ENCODE measurements around the gene BBS1. TPM values are rescaled to one million over a fixed set of nuclear protein-coding genes. Genes with fewer than 3 reads are reported as not detected.
A peak's percentile ranks its signal among the peaks of the same experiment; 100 is the strongest.

Gene BBS1
- total RNA-seq, 3 donors from 2014 or later, result 51.5 to 79.5 (median 63.8) TPM

DNA sequence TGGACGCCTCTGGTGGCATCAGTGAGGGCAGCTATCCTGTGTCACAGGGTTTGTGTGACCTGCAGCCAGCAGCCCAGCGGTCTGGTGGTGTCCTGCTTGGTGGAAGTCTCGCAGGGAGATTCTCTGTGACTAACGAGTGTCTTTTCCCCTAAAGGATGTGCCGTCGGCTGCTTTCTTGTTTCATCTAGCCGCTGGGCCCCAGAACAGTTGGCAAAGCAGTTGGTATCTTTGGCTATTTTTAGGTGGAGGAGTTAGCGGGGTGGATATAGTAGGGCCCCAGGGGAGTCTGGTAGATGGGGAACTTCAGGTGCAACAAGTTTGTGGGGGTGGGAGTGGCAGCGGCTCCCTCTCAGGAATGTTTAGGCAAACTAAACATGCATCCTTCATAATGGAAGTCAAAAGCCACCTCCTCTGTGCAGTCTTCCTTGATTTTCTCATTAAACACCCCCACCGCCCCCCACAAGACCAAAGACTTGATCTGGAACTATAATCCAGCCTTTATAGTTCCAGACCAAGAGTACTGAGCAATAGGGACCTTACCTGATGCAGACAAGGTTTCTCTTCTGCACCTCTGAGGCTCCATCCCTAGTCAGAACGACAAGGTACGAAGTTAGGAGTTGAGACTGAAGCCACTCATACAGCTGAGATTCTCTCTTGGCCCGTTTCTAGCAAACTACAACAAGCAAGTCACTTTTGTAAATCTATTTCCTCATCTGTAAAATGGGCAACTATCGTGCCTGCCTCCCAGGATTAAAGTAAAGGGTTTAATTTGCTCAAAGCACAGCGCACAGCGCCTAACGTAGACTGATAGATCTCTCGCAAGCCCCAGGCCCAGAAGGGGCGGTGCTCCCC is 44.8 kb upstream of the BBS1 start:
- Histone ChIP-seq H3K4me3 (peak overlapping the region; percentile 52 to 95 (median 81)), H3K9me3 (no peaks in the 10 kb centered on the region), H3K4me1 (peaks cover 0 to 4% of the 10 kb centered on the region in 2 donors), H3K27me3 (no peaks in the 10 kb centered on the region), H3K27ac (peak overlapping the region; percentile 76 to 93), H3K36me3 (no peaks in the 10 kb centered on the region)
- DNase-seq (ENCODE audit: low spot score in 2 of 2), result no peak
- TF ChIP-seq POLR2AphosphoS5 (IDR thresholded peaks at IDR 0.05) (no peak), POLR2A (IDR thresholded peaks at IDR 0.05) (no peak), CTCF (IDR thresholded peaks at IDR 0.05) (no peak)
- intact Hi-C loops (cut with DNase I; ENCODE audit: low total_unique reads), result no loop called here

DNA sequence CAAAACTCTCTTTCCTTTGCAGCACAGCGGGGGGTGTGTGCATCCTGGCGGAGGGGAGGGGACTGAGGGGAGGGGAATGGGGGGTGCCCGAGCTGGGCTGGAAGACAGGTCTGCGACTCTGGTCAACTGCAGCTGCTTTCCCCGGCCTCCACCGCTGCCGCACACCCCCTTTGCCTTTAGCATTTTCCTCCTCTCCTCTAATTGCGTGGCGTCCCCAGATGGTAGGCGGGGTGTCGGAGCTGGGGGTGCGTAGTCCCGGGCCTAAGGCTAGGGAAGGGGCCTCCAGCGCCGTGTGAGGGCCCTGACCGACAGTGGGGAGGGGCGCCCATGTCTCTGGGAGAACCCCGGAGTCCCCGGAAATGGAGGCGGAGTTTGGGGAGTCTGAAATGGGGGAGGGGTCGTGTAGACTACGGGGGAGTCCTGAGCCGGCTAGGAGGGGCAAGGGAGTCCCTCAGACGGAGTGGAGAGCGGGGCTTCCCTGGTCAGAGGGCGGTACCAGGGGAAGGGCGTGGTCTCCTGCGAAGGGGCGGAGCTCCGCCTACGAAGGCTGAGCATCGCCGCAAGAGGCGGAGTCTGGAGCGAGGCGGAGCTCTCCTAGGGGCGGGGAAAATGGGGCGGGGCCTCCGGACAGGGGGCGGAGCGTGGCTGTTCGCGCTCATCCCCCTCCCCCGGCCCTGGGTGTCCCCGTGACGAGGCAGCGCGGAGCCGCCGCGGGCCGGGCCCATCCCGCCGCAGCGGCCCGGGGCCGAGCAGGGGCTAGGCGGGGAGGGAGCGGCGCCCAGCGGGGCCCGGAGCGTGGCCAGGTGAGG is 44.0 kb upstream of the BBS1 start, which contains the start of gene PELI3:
Gene PELI3, plus strand, starts transcription at position 681 of the 809 bp plus-strand sequence. CDS start 1,224 bp downstream, outside the sequence.
- peak within 1 kb of the TSS; percentile 76 to 93 for H3K27ac ChIP-seq
- H3K4me1 ChIP-seq, result peaks cover 0 to 4% of the 10 kb centered on the region in 2 donors
- no peaks in the 10 kb centered on the region for H3K36me3 ChIP-seq
- H3K4me3 ChIP-seq, result peak within 1 kb of the TSS; percentile 52 to 95 (median 81)
- TF ChIP-seq CTCF (IDR thresholded peaks at IDR 0.05) (no peak), POLR2A (IDR thresholded peaks at IDR 0.05) (peak; percentile 10), POLR2AphosphoS5 (IDR thresholded peaks at IDR 0.05) (no peak)
- DNase-seq (ENCODE audit: low spot score in 2 of 2), result peak; percentile 85 to 95
- no peaks in the 10 kb centered on the region for H3K27me3 ChIP-seq
- intact Hi-C loops (cut with DNase I; ENCODE audit: low total_unique reads), result no loop called here
- H3K9me3 ChIP-seq, result no peaks in the 10 kb centered on the region

DNA sequence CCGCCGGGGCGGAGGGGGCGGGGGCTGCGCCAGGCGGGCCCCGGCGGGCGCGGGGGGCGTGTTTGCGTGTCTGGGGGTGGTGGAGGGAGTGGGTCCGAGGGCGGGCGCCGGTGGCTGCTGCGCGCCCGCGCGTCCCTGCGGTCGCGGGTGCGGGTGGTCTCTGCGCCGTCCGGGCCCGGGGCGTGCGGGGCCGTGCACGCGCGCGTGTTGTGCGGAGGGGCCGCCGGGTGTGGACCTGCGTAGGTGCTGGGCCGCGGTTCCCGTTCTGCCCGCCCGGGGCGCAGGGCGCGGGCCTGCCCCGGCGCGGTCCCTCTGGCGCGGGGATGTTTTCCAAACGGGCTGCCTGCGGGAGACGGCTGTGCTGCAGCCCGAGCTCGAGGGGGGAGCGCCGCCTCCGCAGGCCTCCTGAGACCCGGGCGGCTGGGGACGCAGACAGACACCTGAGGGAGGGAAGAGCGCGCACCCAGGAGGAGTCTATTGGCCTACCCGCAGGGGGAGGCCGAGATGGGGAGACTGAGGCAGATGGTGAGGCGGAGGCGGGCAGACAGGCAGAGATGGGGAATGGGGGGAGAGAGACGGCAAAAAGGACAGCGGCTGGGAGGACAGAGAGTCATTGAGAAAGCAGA is 43.3 kb upstream of the BBS1 start:
- Histone ChIP-seq H3K27ac (peak overlapping the region; percentile 76 to 93), H3K4me3 (peak overlapping the region; percentile 52 to 95 (median 81)), H3K9me3 (no peaks in the 10 kb centered on the region), H3K27me3 (no peaks in the 10 kb centered on the region), H3K4me1 (peaks cover 0 to 4% of the 10 kb centered on the region in 2 donors), H3K36me3 (no peaks in the 10 kb centered on the region)
- intact Hi-C loops (cut with DNase I; ENCODE audit: low total_unique reads), result no loop called here
- TF ChIP-seq POLR2A (IDR thresholded peaks at IDR 0.05), result no peak
- TF ChIP-seq POLR2AphosphoS5 (IDR thresholded peaks at IDR 0.05), result no peak
- TF ChIP-seq CTCF (IDR thresholded peaks at IDR 0.05), result peak in 2 of 3 donors; percentile 12 to 50
- peak in 1 of 2 donors; percentile 22 for DNase-seq (ENCODE audit: low spot score in 2 of 2)

- H3K9me3 ChIP-seq, result no peaks in the 10 kb centered on the region
- H3K36me3 ChIP-seq, result no peaks in the 10 kb centered on the region
- peak overlapping the region in 1 of 2 donors; percentile 76 for H3K27ac ChIP-seq
- intact Hi-C loops (cut with DNase I; ENCODE audit: low total_unique reads), result no loop called here
- H3K27me3 ChIP-seq, result no peaks in the 10 kb centered on the region
- DNase-seq (ENCODE audit: low spot score in 2 of 2), result no peak
- peaks cover 0 to 4% of the 10 kb centered on the region in 2 donors for H3K4me1 ChIP-seq
- TF ChIP-seq POLR2AphosphoS5 (IDR thresholded peaks at IDR 0.05) (no peak), CTCF (IDR thresholded peaks at IDR 0.05) (no peak), POLR2A (IDR thresholded peaks at IDR 0.05) (no peak)
- peak overlapping the region; percentile 52 to 95 (median 81) for H3K4me3 ChIP-seq
Observed at GRCh38 chr11:66467756-66468155, 42.7 kb upstream of the BBS1 start.

Data from breast epithelium (tissue), 4 donors.